Measurements from ENCODE around the gene NOC3L.

The NOC3L gene, protein sequence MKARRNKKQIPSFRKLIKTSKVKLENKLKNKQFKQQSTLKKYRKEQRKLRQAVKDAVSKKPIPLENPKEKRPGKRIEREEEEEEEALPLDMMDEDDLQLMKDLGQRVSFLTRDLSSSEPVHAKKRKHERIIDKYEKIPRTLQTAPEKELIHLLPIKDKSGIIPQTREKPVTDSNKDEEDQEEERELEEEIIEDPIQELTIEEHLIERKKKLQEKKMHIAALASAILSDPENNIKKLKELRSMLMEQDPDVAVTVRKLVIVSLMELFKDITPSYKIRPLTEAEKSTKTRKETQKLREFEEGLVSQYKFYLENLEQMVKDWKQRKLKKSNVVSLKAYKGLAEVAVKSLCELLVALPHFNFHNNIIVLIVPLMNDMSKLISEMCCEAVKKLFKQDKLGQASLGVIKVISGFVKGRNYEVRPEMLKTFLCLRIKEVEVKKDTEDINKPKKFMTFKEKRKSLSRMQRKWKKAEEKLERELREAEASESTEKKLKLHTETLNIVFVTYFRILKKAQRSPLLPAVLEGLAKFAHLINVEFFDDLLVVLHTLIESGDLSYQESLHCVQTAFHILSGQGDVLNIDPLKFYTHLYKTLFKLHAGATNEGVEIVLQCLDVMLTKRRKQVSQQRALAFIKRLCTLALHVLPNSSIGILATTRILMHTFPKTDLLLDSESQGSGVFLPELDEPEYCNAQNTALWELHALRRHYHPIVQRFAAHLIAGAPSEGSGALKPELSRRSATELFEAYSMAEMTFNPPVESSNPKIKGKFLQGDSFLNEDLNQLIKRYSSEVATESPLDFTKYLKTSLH

DNA sequence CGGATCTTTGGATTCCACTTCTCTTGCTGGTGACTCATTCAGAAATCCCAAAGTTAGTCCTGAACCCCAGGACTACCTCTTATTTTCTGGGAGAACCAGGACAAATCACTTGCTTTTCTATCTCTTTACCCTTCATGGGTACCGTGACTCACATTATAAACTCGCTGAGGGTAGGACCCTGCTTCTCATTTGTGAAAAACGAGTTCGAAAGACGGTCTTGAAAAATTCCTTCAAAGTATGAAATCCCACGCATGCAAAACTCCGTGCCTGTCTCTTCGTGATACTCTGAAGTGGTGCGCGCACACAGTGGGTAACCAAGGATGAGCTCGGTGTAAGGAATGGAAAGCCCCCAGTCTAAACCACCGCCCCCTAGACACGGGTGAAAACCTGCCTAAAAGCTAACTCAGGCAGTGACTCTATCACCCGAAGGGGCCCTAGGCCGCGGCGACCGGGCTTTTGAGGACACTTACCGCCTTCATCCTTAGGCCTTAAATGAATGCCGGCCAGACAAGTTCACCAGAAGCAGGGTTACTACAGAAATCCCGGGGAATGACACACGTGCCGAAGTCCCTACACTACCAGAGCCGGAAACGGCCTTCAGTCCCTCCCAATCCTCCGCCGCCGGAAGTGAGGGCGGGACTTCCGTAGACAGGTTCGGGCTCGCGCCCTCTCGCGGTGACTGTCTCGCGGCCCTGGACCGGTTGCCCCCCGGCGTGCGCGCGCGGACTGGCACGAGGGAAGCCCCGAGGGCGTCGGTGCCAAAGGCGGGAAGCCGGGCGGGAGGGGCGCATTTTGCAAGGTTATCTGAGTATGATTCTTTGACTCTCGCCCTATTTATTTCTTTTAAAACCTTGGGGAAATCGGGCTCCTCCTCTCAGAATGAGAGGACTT is at the start of gene NOC3L:
TSS of gene NOC3L (minus strand) at position 580 of the 891 bp plus-strand sequence. CDS start at position 479, 101 bp downstream.
- peaks cover 12% of the 10 kb centered on the region for H3K4me1 ChIP-seq (ENCODE audit: insufficient read depth, poor library complexity, severe bottlenecking)
- TF ChIP-seq, protein P1, sequence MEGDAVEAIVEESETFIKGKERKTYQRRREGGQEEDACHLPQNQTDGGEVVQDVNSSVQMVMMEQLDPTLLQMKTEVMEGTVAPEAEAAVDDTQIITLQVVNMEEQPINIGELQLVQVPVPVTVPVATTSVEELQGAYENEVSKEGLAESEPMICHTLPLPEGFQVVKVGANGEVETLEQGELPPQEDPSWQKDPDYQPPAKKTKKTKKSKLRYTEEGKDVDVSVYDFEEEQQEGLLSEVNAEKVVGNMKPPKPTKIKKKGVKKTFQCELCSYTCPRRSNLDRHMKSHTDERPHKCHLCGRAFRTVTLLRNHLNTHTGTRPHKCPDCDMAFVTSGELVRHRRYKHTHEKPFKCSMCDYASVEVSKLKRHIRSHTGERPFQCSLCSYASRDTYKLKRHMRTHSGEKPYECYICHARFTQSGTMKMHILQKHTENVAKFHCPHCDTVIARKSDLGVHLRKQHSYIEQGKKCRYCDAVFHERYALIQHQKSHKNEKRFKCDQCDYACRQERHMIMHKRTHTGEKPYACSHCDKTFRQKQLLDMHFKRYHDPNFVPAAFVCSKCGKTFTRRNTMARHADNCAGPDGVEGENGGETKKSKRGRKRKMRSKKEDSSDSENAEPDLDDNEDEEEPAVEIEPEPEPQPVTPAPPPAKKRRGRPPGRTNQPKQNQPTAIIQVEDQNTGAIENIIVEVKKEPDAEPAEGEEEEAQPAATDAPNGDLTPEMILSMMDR (IDR thresholded peaks at IDR 0.05; ENCODE audit: poor library complexity, severe bottlenecking) = peak; percentile 86
- H3K27me3 ChIP-seq (ENCODE audit: insufficient read depth, poor library complexity, severe bottlenecking) = no peaks in the 10 kb centered on the region
- H3K27ac ChIP-seq (ENCODE audit: poor library complexity, severe bottlenecking) = peak within 1 kb of the TSS; percentile 61
- H3K36me3 ChIP-seq (ENCODE audit: low read depth) = peaks cover 35% of the 10 kb centered on the region
- H3K9me3 ChIP-seq (ENCODE audit: severe bottlenecking) = no peaks in the 10 kb centered on the region
- ATAC-seq (ENCODE audit: low read depth) = peak; percentile 94
- peak within 1 kb of the TSS; percentile 68 for H3K4me3 ChIP-seq (ENCODE audit: severe bottlenecking)
- peak; percentile 95 for DNase-seq (ENCODE audit: low spot score)

DNA sequence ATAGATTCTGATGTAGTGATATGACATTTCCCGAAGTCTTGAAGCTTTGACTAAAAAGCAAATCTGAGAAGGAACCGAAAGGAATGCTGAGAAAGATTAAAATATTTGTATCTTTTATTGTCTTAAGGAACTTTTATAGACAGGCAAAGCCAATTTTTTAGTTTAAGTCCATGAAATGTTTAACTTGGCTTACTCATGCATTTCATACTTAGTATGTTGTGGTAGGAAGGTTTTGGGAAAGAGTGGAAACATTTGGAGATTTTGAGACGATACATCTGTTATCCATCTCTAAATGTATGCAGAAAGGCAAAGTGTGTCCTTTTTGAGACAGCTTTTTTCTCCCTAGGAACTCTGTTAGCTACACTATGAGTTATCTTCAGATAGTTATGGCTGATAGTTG is 49.7 kb upstream of the NOC3L start:
- H3K27ac ChIP-seq (ENCODE audit: poor library complexity, severe bottlenecking) = no peak overlapping the region
- DNase-seq (ENCODE audit: low spot score) (no peak), ATAC-seq (ENCODE audit: low read depth) (no peak)
- no peak overlapping the region for H3K4me3 ChIP-seq (ENCODE audit: severe bottlenecking)
- H3K27me3 ChIP-seq (ENCODE audit: insufficient read depth, poor library complexity, severe bottlenecking) = no peaks in the 10 kb centered on the region
- H3K36me3 ChIP-seq (ENCODE audit: low read depth) = no peaks in the 10 kb centered on the region
- TF ChIP-seq, protein P1 (IDR thresholded peaks at IDR 0.05; ENCODE audit: poor library complexity, severe bottlenecking) = no peak
- H3K4me1 ChIP-seq (ENCODE audit: insufficient read depth, poor library complexity, severe bottlenecking) = no peaks in the 10 kb centered on the region
- no peaks in the 10 kb centered on the region for H3K9me3 ChIP-seq (ENCODE audit: severe bottlenecking)

DNA sequence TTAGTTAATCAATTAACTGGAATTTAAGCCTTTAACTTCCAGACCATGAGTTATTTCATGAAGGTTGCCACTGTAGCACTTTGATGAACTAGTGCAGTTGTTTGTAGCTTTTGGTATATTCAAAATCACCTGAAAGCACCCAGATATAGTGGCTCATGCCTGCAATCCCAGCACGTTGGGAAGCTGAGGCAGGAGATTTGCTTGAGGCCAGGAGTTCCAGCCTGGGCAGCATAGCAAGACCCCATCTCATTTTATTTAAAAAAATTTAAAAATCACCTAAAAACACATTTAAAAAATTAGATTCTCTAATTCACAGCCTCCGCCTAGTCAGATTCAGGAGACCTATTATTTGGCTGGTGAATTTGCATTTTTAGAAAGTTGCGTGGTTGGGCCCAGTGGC is 48.6 kb upstream of the NOC3L start:
- H3K9me3 ChIP-seq (ENCODE audit: severe bottlenecking) = no peaks in the 10 kb centered on the region
- ATAC-seq (ENCODE audit: low read depth) = no peak
- no peak overlapping the region for H3K27ac ChIP-seq (ENCODE audit: poor library complexity, severe bottlenecking)
- no peaks in the 10 kb centered on the region for H3K27me3 ChIP-seq (ENCODE audit: insufficient read depth, poor library complexity, severe bottlenecking)
- H3K4me3 ChIP-seq (ENCODE audit: severe bottlenecking) = no peak overlapping the region
- H3K4me1 ChIP-seq (ENCODE audit: insufficient read depth, poor library complexity, severe bottlenecking) = no peaks in the 10 kb centered on the region
- DNase-seq (ENCODE audit: low spot score) = no peak
- TF ChIP-seq, protein P1 (IDR thresholded peaks at IDR 0.05; ENCODE audit: poor library complexity, severe bottlenecking) = no peak
- H3K36me3 ChIP-seq (ENCODE audit: low read depth) = no peaks in the 10 kb centered on the region

DNA sequence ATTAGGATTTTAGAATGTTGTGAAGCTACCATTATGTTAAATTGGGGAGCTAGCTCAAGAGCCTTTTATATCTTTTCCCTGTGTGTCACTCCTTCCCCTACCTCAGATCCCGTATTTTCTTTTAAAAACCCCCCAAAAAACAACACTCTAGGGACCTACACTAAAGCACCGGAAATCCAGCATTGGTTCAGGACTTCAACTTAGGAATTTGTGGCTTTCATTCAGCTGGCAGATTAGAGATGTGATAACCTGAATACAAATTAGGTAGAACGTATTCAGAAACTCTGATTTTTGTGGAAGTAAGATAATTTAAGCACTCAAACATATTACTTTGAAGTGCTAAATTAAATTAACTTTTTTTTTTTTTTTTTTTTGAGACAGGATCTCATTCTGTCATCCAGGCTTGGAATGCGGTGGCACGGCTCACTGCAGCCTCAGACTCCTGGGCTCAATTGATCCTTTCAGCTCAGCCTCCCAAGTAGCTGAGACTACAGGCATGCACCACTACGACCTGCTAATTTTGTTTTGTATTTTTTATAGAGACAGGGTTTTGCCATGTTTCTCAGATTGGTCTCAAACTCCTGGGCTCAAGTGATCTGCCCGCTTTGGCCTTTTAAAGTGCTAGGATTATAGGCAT is 46.4 kb upstream of the NOC3L start:
- Histone ChIP-seq H3K36me3 (ENCODE audit: low read depth) (no peaks in the 10 kb centered on the region), H3K4me3 (ENCODE audit: severe bottlenecking) (no peak overlapping the region), H3K4me1 (ENCODE audit: insufficient read depth, poor library complexity, severe bottlenecking) (no peaks in the 10 kb centered on the region), H3K9me3 (ENCODE audit: severe bottlenecking) (no peaks in the 10 kb centered on the region), H3K27me3 (ENCODE audit: insufficient read depth, poor library complexity, severe bottlenecking) (no peaks in the 10 kb centered on the region), H3K27ac (ENCODE audit: poor library complexity, severe bottlenecking) (no peak overlapping the region)
- TF ChIP-seq, protein P1 (IDR thresholded peaks at IDR 0.05; ENCODE audit: poor library complexity, severe bottlenecking) = no peak
- DNase-seq (ENCODE audit: low spot score) (no peak), ATAC-seq (ENCODE audit: low read depth) (no peak)
